ENCODE data around the gene STRAP.

The STRAP gene, protein sequence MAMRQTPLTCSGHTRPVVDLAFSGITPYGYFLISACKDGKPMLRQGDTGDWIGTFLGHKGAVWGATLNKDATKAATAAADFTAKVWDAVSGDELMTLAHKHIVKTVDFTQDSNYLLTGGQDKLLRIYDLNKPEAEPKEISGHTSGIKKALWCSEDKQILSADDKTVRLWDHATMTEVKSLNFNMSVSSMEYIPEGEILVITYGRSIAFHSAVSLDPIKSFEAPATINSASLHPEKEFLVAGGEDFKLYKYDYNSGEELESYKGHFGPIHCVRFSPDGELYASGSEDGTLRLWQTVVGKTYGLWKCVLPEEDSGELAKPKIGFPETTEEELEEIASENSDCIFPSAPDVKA

DNA sequence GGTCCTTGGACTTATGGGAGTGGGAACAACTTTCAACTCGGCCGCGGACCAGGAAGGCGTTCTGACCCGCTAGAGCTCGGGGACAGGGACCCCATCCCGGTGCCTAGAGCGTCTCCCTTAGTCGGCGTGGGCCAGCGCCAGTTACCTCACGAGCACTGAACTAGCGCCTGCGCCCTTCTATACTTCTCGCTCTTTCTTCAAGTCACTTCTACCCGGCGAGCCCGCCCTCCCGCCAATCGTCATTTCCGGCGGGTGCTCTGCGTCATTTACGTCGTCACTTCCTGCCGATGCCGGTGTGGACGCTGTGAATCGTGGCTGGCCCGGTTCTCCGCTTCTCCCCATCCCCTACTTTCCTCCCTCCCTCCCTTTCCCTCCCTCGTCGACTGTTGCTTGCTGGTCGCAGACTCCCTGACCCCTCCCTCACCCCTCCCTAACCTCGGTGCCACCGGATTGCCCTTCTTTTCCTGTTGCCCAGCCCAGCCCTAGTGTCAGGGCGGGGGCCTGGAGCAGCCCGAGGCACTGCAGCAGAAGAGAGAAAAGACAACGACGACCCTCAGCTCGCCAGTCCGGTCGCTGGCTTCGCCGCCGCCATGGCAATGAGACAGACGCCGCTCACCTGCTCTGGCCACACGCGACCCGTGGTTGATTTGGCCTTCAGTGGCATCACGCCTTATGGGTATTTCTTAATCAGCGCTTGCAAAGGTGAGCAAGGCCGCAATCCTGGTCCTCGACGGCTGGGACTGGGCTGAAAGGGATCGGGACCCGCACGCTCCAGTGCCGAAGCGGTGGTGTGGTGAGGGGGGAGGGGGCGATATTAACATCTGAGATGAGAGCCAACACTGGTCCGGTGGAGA is at the start of gene STRAP:
Gene STRAP, plus strand, starts transcription at position 270 of the 854 bp plus-strand sequence. Its CDS starts 321 bp downstream, at position 591.
- peaks cover 23% of the 10 kb centered on the region for H3K4me1 ChIP-seq (ENCODE audit: insufficient read depth, low read length)
- no peaks in the 10 kb centered on the region for H3K9me3 ChIP-seq (ENCODE audit: low read length)
- H3K27me3 ChIP-seq (ENCODE audit: control insufficient read depth in 1 of 2, insufficient read depth in 2 of 2, low read length in 2 of 2) = no peaks in the 10 kb centered on the region
- H3K9ac ChIP-seq (ENCODE audit: low read length) = peak within 1 kb of the TSS; percentile 98
- peaks cover 7% of the 10 kb centered on the region for H3K36me3 ChIP-seq (ENCODE audit: insufficient read depth, low read length)
- H3K4me3 ChIP-seq (ENCODE audit: low read depth in 1 of 2, low read length in 2 of 2) = peak within 1 kb of the TSS; percentile 75 to 96
- H3K27ac ChIP-seq (ENCODE audit: low read depth, low read length) = peak within 1 kb of the TSS; percentile 95

DNA sequence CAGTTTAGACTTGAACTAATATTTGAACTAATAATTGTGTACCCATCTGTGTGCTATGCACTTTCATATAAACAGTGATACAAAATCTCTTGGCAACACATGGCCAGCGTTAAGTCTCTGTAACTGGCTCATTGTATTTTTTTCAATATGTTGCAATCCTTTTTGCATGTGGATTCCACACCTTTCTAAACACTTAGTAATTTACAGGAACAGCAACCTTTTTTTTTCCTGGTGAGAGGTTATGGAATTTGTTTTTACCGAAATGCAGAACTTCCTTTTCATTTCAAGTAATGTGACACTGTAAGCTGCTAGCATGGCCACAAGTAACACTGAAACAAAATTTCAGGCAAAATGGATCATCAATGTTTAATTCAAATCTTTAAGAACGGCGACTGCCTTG is 47.6 kb upstream of the STRAP start:
- Histone ChIP-seq H3K4me3 (ENCODE audit: low read depth in 1 of 2, low read length in 2 of 2) (no peak overlapping the region), H3K4me1 (ENCODE audit: insufficient read depth, low read length) (no peaks in the 10 kb centered on the region), H3K27ac (ENCODE audit: low read depth, low read length) (no peak overlapping the region), H3K9ac (ENCODE audit: low read length) (no peak overlapping the region), H3K9me3 (ENCODE audit: low read length) (no peaks in the 10 kb centered on the region), H3K36me3 (ENCODE audit: insufficient read depth, low read length) (no peaks in the 10 kb centered on the region), H3K27me3 (ENCODE audit: control insufficient read depth in 1 of 2, insufficient read depth in 2 of 2, low read length in 2 of 2) (no peaks in the 10 kb centered on the region)

DNA sequence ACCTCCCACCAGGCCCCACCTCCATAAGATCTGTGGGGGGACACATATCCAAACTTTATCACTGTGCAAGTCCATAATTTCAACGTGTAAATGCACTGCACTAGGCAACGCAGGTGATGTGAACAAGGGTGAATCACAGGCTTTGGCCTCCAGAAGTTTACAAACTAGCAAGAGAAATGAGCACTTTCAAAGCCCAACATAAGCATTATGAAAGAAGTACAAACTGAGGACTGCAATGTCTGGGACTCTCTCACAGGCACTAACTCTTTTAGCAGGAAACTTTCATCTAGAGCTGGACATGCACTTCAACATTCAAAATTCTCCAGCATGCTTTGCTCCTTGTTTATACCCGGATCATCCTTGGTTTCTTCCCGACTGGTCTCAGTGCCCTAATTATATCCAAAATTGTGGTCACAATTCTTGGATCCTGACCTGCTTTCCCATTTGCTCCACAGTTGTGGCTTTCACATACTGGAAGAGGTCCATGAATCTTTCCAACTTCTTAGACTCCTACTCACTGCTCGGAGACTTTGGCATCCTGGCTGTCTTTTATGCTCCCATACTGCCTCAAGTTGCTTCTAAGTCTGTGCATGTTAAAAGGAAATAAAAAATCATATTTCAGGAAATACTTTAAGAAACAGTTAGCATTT is 44.9 kb upstream of the STRAP start:
- H3K27ac ChIP-seq (ENCODE audit: low read depth, low read length) = no peak overlapping the region
- H3K9ac ChIP-seq (ENCODE audit: low read length) = no peak overlapping the region
- no peaks in the 10 kb centered on the region for H3K36me3 ChIP-seq (ENCODE audit: insufficient read depth, low read length)
- H3K4me3 ChIP-seq (ENCODE audit: low read depth in 1 of 2, low read length in 2 of 2) = no peak overlapping the region
- no peaks in the 10 kb centered on the region for H3K9me3 ChIP-seq (ENCODE audit: low read length)
- no peaks in the 10 kb centered on the region for H3K27me3 ChIP-seq (ENCODE audit: control insufficient read depth in 1 of 2, insufficient read depth in 2 of 2, low read length in 2 of 2)
- H3K4me1 ChIP-seq (ENCODE audit: insufficient read depth, low read length) = no peaks in the 10 kb centered on the region

DNA sequence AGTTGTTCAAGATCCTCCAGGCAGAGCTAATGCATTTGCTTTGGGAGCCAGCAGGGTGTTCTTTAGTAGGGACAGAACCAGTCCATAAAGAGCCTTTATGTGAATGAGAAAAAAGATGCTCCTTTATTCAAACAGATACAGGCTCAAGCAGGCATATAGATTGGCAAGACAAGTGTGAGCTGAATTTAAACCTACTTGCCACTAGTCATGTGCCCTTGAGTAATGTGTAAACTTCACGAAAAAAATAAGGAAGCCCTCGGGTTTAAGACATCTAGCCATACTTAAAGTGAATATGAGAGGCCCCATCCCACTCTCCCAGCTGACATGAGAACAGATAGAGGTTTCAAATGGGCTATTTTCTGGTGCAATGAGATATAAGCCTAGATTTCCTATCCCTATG is 43.1 kb upstream of the STRAP start:
- H3K36me3 ChIP-seq (ENCODE audit: insufficient read depth, low read length) = no peaks in the 10 kb centered on the region
- H3K9me3 ChIP-seq (ENCODE audit: low read length) = no peaks in the 10 kb centered on the region
- H3K27me3 ChIP-seq (ENCODE audit: control insufficient read depth in 1 of 2, insufficient read depth in 2 of 2, low read length in 2 of 2) = no peaks in the 10 kb centered on the region
- no peaks in the 10 kb centered on the region for H3K4me1 ChIP-seq (ENCODE audit: insufficient read depth, low read length)
- H3K9ac ChIP-seq (ENCODE audit: low read length) = no peak overlapping the region
- no peak overlapping the region for H3K4me3 ChIP-seq (ENCODE audit: low read depth in 1 of 2, low read length in 2 of 2)
- H3K27ac ChIP-seq (ENCODE audit: low read depth, low read length) = no peak overlapping the region

DNA sequence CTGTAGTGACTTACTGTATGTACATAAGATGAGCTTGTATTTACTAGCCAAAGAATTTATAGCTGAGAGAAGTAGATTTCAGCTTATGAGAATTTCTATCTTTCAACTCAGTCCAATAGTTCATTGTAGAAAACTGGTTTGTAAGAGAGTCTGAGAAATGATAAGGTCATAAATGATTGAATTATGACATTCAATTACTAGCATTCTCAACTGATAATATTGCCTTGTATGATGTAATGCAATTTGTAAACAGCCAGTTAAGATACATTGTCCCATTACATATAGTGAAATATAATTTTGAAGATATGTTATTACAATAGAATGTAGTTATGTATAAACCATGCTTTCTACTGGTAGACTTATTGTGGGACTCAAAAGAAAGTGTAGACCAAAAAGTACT is 42.5 kb upstream of the STRAP start:
- H3K9ac ChIP-seq (ENCODE audit: low read length) = no peak overlapping the region
- H3K36me3 ChIP-seq (ENCODE audit: insufficient read depth, low read length) = no peaks in the 10 kb centered on the region
- no peaks in the 10 kb centered on the region for H3K27me3 ChIP-seq (ENCODE audit: control insufficient read depth in 1 of 2, insufficient read depth in 2 of 2, low read length in 2 of 2)
- no peaks in the 10 kb centered on the region for H3K4me1 ChIP-seq (ENCODE audit: insufficient read depth, low read length)
- no peak overlapping the region for H3K4me3 ChIP-seq (ENCODE audit: low read depth in 1 of 2, low read length in 2 of 2)
- H3K9me3 ChIP-seq (ENCODE audit: low read length) = no peaks in the 10 kb centered on the region
- H3K27ac ChIP-seq (ENCODE audit: low read depth, low read length) = no peak overlapping the region

DNA sequence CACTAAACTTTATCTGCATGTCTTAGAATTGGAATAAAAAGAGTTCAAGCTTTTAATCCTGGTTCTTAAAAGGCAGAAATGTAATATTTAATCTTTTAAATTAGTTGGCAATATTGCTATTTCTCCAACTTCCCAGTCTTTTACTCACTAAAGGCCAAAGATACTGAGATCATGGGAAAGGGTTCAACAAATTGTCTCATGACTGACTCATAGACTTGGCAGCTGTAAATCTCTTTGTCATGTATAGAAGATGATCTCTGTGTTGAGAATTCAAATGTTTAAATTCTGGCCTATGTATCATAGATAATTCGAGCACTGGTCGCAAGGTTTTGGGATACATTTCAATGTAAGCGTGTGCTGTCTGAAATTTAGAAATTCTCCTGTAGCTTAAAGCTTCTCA is 40.1 kb upstream of the STRAP start:
- H3K4me1 ChIP-seq (ENCODE audit: insufficient read depth, low read length) = no peaks in the 10 kb centered on the region
- H3K27me3 ChIP-seq (ENCODE audit: control insufficient read depth in 1 of 2, insufficient read depth in 2 of 2, low read length in 2 of 2) = no peaks in the 10 kb centered on the region
- H3K36me3 ChIP-seq (ENCODE audit: insufficient read depth, low read length) = no peaks in the 10 kb centered on the region
- H3K9ac ChIP-seq (ENCODE audit: low read length) = no peak overlapping the region
- no peaks in the 10 kb centered on the region for H3K9me3 ChIP-seq (ENCODE audit: low read length)
- H3K4me3 ChIP-seq (ENCODE audit: low read depth in 1 of 2, low read length in 2 of 2) = no peak overlapping the region
- no peak overlapping the region for H3K27ac ChIP-seq (ENCODE audit: low read depth, low read length)

DNA sequence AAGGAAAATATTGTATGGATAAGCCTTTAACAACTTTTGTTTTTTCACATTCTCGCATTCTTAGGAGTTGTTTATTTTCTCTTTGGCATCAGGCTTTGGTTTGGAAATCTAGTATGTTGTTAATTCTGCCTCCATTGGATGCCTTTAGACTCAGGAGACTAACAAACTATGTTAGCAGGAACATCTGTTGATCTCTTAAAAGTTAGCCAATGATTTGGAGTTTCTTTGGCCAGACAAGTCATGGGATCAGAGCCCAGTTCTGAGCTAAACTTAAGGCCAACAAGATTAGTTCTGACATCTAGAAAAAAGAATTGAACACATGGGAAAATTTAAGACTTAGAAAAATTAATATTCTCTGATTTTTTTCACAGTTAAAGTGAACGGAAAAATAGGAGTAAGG is 35.3 kb upstream of the STRAP start:
- no peaks in the 10 kb centered on the region for H3K27me3 ChIP-seq (ENCODE audit: control insufficient read depth in 1 of 2, insufficient read depth in 2 of 2, low read length in 2 of 2)
- no peaks in the 10 kb centered on the region for H3K36me3 ChIP-seq (ENCODE audit: insufficient read depth, low read length)
- no peak overlapping the region for H3K9ac ChIP-seq (ENCODE audit: low read length)
- no peaks in the 10 kb centered on the region for H3K9me3 ChIP-seq (ENCODE audit: low read length)
- no peak overlapping the region for H3K4me3 ChIP-seq (ENCODE audit: low read depth in 1 of 2, low read length in 2 of 2)
- no peaks in the 10 kb centered on the region for H3K4me1 ChIP-seq (ENCODE audit: insufficient read depth, low read length)
- H3K27ac ChIP-seq (ENCODE audit: low read depth, low read length) = no peak overlapping the region

DNA sequence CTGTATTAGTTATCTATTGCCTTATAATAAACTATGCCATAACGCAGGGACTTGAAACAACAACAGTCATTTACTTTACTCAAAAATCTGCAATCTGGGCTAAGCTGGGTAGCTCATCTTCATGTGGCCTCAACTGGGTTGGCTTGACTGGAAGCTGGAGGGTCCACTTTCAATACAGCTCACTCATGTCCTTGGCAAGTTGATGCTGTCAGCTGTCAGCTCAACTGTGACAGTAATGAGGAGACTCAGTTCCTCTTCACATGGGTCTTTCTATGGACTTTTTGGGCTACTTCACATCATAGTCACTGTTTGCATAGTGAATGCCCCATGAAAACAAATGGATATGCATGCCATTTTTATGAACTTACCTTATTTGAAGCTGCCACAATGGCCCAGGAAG is 33.6 kb upstream of the STRAP start:
- Histone ChIP-seq H3K4me1 (ENCODE audit: insufficient read depth, low read length) (no peaks in the 10 kb centered on the region), H3K27ac (ENCODE audit: low read depth, low read length) (no peak overlapping the region), H3K4me3 (ENCODE audit: low read depth in 1 of 2, low read length in 2 of 2) (no peak overlapping the region), H3K9ac (ENCODE audit: low read length) (no peak overlapping the region), H3K27me3 (ENCODE audit: control insufficient read depth in 1 of 2, insufficient read depth in 2 of 2, low read length in 2 of 2) (no peaks in the 10 kb centered on the region), H3K36me3 (ENCODE audit: insufficient read depth, low read length) (no peaks in the 10 kb centered on the region), H3K9me3 (ENCODE audit: low read length) (no peaks in the 10 kb centered on the region)

DNA sequence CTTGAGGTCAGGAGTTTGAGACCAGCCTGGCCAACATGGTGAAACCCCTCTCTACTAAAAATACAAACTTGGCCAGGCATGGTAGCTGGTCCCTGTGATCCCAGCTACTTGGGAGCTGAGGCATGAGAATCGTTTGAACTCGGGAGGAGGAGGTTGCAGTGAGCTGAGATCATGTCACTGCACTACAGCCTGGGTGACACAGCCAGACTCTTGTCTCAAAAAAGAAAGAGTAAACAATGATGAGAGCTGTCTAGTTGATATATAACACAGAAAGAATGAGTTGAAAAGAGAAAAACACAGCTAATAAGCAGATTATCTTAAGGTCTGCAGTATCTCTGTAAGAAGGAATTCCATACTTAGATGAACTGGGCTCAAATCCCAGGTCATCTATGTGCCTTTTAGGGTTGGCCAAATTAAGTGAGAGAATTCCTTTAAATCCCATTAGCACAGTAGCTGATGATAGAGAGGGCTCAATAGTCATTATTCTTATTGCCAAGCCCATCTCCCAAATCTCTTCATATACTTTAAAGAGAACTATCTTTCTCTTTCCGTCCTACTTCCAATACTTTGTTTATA is 31.1 kb upstream of the STRAP start:
- no peak overlapping the region for H3K27ac ChIP-seq (ENCODE audit: low read depth, low read length)
- no peaks in the 10 kb centered on the region for H3K9me3 ChIP-seq (ENCODE audit: low read length)
- no peak overlapping the region for H3K9ac ChIP-seq (ENCODE audit: low read length)
- H3K36me3 ChIP-seq (ENCODE audit: insufficient read depth, low read length) = no peaks in the 10 kb centered on the region
- H3K27me3 ChIP-seq (ENCODE audit: control insufficient read depth in 1 of 2, insufficient read depth in 2 of 2, low read length in 2 of 2) = no peaks in the 10 kb centered on the region
- H3K4me1 ChIP-seq (ENCODE audit: insufficient read depth, low read length) = no peaks in the 10 kb centered on the region
- H3K4me3 ChIP-seq (ENCODE audit: low read depth in 1 of 2, low read length in 2 of 2) = no peak overlapping the region

DNA sequence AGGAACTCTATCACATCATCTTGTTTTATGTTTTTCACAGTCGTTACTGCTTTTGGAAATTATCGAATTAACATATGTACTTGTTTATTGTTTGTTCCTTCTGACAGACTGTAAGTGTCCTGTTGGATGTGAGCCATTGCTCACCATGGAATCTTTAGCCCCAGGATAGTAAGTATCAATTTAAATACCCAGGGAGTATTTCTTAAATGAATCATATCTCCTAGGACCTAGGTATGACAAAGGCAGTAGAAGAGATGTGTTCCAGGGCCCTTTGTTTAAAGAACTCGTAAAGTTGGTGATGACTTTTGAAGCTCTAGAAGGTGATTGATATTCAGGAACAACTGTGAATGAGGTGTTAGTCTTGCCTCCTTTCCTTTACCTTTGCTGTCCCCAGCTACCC is 30.3 kb upstream of the STRAP start:
- Histone ChIP-seq H3K27ac (ENCODE audit: low read depth, low read length) (no peak overlapping the region), H3K4me1 (ENCODE audit: insufficient read depth, low read length) (no peaks in the 10 kb centered on the region), H3K9me3 (ENCODE audit: low read length) (no peaks in the 10 kb centered on the region), H3K4me3 (ENCODE audit: low read depth in 1 of 2, low read length in 2 of 2) (no peak overlapping the region), H3K27me3 (ENCODE audit: control insufficient read depth in 1 of 2, insufficient read depth in 2 of 2, low read length in 2 of 2) (no peaks in the 10 kb centered on the region), H3K36me3 (ENCODE audit: insufficient read depth, low read length) (no peaks in the 10 kb centered on the region), H3K9ac (ENCODE audit: low read length) (no peak overlapping the region)

DNA sequence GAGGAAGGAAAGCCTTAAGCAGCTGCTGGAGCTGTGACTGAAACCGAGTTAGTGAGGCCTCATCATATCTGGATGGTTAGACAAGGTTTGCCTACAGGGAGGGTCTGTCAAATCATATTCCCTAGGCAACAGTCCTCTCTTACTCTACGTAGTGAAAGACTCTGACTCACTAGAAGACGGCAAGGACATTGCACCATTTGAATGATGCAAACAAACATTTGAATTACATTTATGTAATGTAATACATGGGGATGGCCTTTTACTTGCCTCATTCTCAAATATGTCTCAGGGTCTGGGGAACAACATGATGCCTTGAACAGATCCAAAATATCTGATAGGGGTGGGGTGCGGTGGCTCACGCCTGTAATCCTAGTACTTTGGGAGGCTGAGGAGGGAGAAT is 29.8 kb upstream of the STRAP start:
- Histone ChIP-seq H3K4me3 (ENCODE audit: low read depth in 1 of 2, low read length in 2 of 2) (no peak overlapping the region), H3K9me3 (ENCODE audit: low read length) (no peaks in the 10 kb centered on the region), H3K27me3 (ENCODE audit: control insufficient read depth in 1 of 2, insufficient read depth in 2 of 2, low read length in 2 of 2) (no peaks in the 10 kb centered on the region), H3K27ac (ENCODE audit: low read depth, low read length) (no peak overlapping the region), H3K4me1 (ENCODE audit: insufficient read depth, low read length) (no peaks in the 10 kb centered on the region), H3K36me3 (ENCODE audit: insufficient read depth, low read length) (no peaks in the 10 kb centered on the region), H3K9ac (ENCODE audit: low read length) (no peak overlapping the region)
